HUES48 (cell line): ENCODE results near the gene GSE1.
A peak's percentile ranks its signal among the peaks of the same experiment; 100 is the strongest.

Experiments
- H3K27ac ChIP-seq: one replicate; pipeline ENCODE4 v1.7.0; 2013; ENCODE audit warnings: low read depth, low read length, inconsistent platforms
- H3K27me3 ChIP-seq: 2 replicates; pipeline ENCODE4 v1.6.1; 2013; ENCODE audit warnings: mild to moderate bottlenecking, low read length; ENCODE audit not compliant: control insufficient read depth, insufficient read depth
- H3K36me3 ChIP-seq: 2 replicates; pipeline ENCODE4 v1.6.1; 2013; ENCODE audit warnings: low read length; ENCODE audit not compliant: control insufficient read depth, insufficient read depth
- H3K4me1 ChIP-seq: 2 replicates; pipeline ENCODE4 v1.6.1; 2013; ENCODE audit warnings: mild to moderate bottlenecking, low read length; ENCODE audit not compliant: control insufficient read depth, insufficient read depth
- H3K4me3 ChIP-seq: 2 replicates; pipeline ENCODE4 v1.5.1; 2013; ENCODE audit warnings: mild to moderate bottlenecking, low read depth, low read length
- H3K9ac ChIP-seq: 2 replicates; pipeline ENCODE4 v1.6.1; 2013; ENCODE audit warnings: mild to moderate bottlenecking, low read depth, low read length, moderate library complexity
- H3K9me3 ChIP-seq: 2 replicates; pipeline ENCODE4 v1.6.1; 2013; ENCODE audit warnings: low read length; ENCODE audit not compliant: control insufficient read depth, insufficient read depth

The GSE1 gene

DNA sequence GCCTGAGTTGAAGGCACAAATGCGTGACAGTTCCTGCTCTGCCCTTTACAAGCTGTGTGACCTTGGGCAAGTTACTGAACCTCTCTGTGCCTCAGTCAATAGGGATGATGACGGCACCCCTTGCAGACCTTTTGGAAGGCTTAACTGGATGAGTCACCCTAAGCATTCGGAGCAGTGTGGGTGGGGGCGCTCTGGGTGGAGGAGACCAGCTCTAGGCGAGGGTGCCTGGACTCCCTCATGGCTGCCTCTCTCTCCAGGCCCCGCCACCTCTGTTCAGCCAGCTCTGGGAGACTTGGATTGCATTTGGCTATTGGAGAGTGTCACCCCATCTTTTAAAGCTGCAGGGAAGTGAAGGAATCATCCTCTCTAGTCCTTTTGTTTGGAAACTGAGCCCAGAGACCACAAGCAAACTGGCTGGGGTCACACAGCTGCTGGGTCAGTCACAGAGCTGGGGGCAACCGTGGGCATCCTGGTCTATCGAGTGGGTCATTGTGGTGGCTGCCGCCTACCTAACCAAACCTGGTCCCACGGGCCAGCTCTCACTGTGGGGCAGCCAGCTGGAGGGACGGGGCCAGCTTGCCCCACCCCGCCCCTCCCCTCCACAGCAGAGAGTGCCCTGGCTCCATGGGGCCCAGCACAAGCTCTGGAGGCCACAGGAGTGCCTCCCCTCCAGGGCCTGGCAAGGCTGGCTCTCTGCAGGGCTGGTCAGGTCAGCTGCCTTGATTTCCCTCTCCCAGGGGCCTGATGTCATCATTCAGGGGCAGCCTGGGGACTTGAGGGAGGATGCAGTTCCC lies 20.2 kb upstream of the GSE1 start:
- Histone ChIP-seq H3K4me3 (no peak overlapping the region), H3K36me3 (no peaks in the 10 kb centered on the region), H3K9ac (no peak overlapping the region), H3K9me3 (no peaks in the 10 kb centered on the region), H3K4me1 (peaks cover 13% of the 10 kb centered on the region), H3K27me3 (no peaks in the 10 kb centered on the region), H3K27ac (peak overlapping the region; percentile 27)

GRCh38 chr16:85593494-85594221 lies 19.5 kb upstream of the GSE1 start:
- H3K27ac ChIP-seq = peak overlapping the region; percentile 27
- H3K4me1 ChIP-seq = peaks cover 8% of the 10 kb centered on the region
- no peak overlapping the region for H3K4me3 ChIP-seq
- H3K9me3 ChIP-seq = no peaks in the 10 kb centered on the region
- no peaks in the 10 kb centered on the region for H3K36me3 ChIP-seq
- H3K9ac ChIP-seq = no peak overlapping the region
- H3K27me3 ChIP-seq = no peaks in the 10 kb centered on the region

- Histone ChIP-seq H3K4me3 (no peak overlapping the region), H3K36me3 (no peaks in the 10 kb centered on the region), H3K9me3 (no peaks in the 10 kb centered on the region), H3K4me1 (peaks cover 5% of the 10 kb centered on the region), H3K27me3 (no peaks in the 10 kb centered on the region), H3K27ac (no peak overlapping the region), H3K9ac (no peak overlapping the region)
Observed at GRCh38 chr16:85594273-85594977, 18.7 kb upstream of the GSE1 start.

DNA sequence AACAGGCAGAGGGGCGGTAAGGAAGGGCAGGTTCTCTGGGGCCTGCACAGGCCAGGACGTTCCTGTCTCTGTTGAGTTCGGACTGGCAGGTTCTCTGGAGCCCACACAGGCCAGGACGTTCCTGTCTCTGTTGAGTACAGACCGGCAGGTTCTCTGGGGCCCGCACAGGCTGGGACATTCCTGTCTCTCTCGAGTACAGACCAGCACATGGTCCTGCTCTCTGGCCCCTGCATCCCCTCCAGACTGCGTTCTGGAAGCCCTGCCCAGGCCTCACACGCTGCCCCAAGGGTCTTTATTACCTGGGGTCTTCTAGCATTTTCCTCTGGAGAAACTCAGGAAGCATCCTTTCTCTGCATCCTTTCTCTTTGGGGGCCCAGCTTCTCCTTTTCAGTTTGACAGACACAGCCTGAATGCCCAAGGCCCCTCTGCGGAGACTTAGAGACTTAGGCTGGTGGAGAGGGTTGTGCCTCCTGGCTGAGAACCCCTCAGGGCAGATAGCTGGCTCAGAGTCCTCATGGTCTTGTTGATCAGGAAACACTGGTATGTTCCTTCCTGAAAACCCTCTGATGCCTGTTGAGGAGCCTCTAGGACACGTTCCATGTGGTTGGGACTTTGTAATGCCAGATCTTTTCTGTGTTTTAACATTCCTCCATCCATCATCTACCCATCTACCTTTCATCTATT lies 18.0 kb upstream of the GSE1 start:
- H3K4me3 ChIP-seq = no peak overlapping the region
- no peak overlapping the region for H3K27ac ChIP-seq
- H3K27me3 ChIP-seq = no peaks in the 10 kb centered on the region
- no peak overlapping the region for H3K9ac ChIP-seq
- peaks cover 11% of the 10 kb centered on the region for H3K4me1 ChIP-seq
- no peaks in the 10 kb centered on the region for H3K9me3 ChIP-seq
- no peaks in the 10 kb centered on the region for H3K36me3 ChIP-seq

DNA sequence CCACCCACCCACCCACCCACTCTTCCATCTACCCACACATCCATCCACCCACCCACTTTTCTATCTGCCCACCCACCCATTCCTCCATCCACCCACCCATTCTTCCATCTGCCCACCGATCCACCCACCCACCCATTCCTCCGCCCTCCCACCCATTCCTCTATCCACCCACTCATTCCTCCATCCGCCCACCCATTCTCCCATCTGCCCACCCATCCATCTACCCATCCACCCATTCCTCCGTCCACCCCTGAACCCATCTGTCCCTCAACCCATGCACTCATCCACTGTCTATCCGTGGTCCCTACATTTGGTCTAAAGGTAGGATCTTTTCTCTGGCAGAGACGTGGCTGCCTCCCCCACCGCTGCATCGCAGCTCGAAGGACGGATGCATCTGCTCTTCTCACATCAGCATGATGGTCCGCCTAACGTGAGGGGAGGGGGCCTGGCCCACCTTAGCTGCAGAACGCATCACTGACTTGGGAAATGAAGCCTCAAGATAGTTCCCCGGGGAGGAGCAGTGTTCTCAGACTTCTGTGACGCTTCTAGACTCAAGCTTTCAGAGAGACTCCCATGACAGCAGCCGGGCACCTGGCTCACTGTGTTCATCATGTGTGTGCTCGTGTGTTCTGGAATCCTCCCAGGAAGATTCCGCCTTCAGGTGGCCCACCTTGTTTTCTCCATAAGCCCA lies 17.2 kb upstream of the GSE1 start:
- Histone ChIP-seq H3K9ac (no peak overlapping the region), H3K27ac (no peak overlapping the region), H3K27me3 (no peaks in the 10 kb centered on the region), H3K36me3 (no peaks in the 10 kb centered on the region), H3K9me3 (no peaks in the 10 kb centered on the region), H3K4me1 (peaks cover 19% of the 10 kb centered on the region), H3K4me3 (no peak overlapping the region)

DNA sequence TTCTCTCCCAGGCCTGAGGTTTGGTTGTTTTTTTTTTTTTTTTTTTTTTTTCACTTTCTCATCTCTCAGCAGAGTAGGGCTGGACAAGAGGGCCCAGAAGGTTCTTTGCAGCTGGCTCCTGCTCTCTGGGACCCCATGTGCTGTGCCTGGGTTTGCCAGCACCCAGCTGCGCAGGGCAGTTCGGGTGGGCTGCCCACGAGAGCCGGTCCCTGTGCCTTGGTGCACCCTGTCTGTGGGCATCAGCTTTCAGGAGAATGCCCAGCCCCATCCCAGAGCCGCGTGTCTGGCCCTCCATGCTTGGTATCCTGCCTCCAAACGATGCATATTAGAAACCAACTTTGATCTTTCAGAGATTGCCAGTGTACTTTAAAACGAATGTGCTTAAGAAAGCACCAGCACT lies 15.0 kb upstream of the GSE1 start:
- no peaks in the 10 kb centered on the region for H3K36me3 ChIP-seq
- no peak overlapping the region for H3K27ac ChIP-seq
- H3K27me3 ChIP-seq = no peaks in the 10 kb centered on the region
- H3K9me3 ChIP-seq = no peaks in the 10 kb centered on the region
- no peak overlapping the region for H3K9ac ChIP-seq
- peaks cover 39% of the 10 kb centered on the region for H3K4me1 ChIP-seq
- no peak overlapping the region for H3K4me3 ChIP-seq

DNA sequence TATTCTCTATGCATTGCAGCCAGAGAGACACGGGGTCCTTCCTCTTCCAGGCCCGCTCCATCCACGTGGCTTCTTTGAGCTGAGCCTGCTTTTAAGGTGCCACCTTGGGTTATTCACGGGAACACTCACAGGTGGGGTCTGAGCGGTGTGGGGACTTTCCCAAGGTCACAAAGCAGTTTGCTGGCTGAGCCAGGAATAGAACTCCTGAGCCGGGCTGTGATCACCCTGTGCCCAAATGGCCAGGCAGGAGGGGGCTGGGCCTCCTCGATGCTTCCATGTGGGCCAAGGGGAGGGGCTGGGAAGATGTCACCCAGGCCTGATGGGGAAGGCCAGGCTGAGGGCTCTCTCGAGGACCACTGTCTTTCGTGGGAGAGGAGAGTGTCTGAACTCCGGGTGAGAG lies 13.0 kb upstream of the GSE1 start:
- no peak overlapping the region for H3K9ac ChIP-seq
- H3K4me3 ChIP-seq = no peak overlapping the region
- H3K9me3 ChIP-seq = no peaks in the 10 kb centered on the region
- H3K27me3 ChIP-seq = no peaks in the 10 kb centered on the region
- H3K4me1 ChIP-seq = peaks cover 43% of the 10 kb centered on the region
- no peaks in the 10 kb centered on the region for H3K36me3 ChIP-seq
- H3K27ac ChIP-seq = no peak overlapping the region

DNA sequence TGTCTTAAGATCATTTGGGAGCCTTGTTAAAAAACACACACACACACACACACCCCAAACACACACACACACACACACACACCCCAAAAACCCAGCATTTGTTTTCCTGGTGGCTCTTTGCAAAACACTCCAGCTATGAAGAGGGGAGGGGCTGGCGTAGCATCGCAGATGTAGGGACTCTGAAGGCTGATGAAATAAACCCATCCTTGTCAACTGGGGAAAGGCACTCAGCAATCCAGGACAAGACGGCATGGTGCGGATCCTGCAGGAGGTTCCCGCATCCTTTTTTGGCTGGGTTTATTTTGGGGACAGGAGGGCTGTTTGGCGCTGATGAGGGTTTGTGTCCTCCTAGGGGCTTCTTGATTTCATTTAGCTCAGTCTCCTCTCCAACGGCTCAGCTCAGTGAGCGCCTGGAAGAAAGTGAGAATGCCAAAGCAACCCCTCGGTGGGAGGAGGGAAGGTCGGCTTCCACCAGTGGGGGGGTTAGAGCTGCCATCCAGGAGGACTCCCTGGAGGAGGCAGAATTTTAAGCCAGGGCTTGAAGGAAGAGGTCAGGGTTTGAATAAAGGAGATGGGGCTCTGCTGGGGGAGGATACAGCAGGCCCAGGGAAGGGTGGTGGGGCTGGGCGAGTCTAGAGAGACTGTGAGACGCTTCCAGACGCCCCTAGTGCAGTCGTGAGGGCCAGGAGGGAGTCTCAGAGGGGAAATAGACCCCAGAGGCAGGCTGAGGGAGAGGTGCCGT lies 12.4 kb upstream of the GSE1 start:
- no peak overlapping the region for H3K4me3 ChIP-seq
- peak overlapping the region; percentile 18 for H3K27ac ChIP-seq
- H3K9me3 ChIP-seq = no peaks in the 10 kb centered on the region
- no peak overlapping the region for H3K9ac ChIP-seq
- H3K27me3 ChIP-seq = no peaks in the 10 kb centered on the region
- no peaks in the 10 kb centered on the region for H3K36me3 ChIP-seq
- peaks cover 49% of the 10 kb centered on the region for H3K4me1 ChIP-seq

DNA sequence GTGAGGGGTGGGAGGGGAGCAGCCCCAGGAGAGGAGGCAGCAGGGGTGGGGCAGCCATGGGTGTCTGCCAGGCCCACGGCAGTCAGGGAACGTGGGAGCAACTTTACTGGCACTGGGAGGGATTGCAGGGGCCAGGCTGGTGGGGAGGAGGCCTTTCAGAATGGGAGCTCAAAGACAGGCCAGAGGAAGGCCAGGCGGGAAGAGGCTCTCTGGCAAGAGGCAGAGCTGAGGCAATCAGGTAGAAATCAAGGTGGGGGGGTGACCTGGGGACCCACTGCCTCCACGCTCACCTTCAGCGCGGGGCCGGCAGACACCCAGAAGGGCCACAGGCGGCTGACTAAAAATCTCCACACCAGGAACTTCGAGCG lies 11.9 kb upstream of the GSE1 start:
- H3K27me3 ChIP-seq = no peaks in the 10 kb centered on the region
- no peak overlapping the region for H3K9ac ChIP-seq
- no peaks in the 10 kb centered on the region for H3K9me3 ChIP-seq
- no peaks in the 10 kb centered on the region for H3K36me3 ChIP-seq
- peak overlapping the region; percentile 5 for H3K27ac ChIP-seq
- no peak overlapping the region for H3K4me3 ChIP-seq
- peaks cover 55% of the 10 kb centered on the region for H3K4me1 ChIP-seq
